ENCODE data around the gene IGSF6. TPM values are rescaled to one million over a fixed set of nuclear protein-coding genes. Genes with fewer than 3 reads are reported as not detected.

IGSF6 gene
- polyA plus RNA-seq, 3 donors, result 86.2 to 276 (median 159) TPM

- Histone ChIP-seq H3K36me3 (replicated peaks in 1 of 2; ENCODE audit: control insufficient read depth in 1 of 2, insufficient read depth in 2 of 2, low read length in 2 of 2) (no peaks in the 10 kb centered on the region), H3K4me2 (replicated peaks; ENCODE audit: extremely low read depth, low read length, poor library complexity, severe bottlenecking) (peak overlapping the region; percentile 84), H3K4me3 (replicated peaks in 1 of 3; ENCODE audit: low read depth in 2 of 3, low read length in 3 of 3) (peak overlapping the region; percentile 83 to 98 (median 88)), H3K9me3 (replicated peaks in 1 of 2; ENCODE audit: control insufficient read depth in 1 of 2, insufficient read depth in 1 of 2, low read length in 2 of 2) (no peaks in the 10 kb centered on the region), H3K9ac (ENCODE audit: insufficient read depth, low read length, poor library complexity, severe bottlenecking) (peak overlapping the region; percentile 91), H2AFZ (ENCODE audit: insufficient read depth, low read depth, low read length, poor library complexity, severe bottlenecking) (peak overlapping the region; percentile 91), H3K27ac (ENCODE audit: low read depth in 1 of 2, low read length in 2 of 2) (peak overlapping the region; percentile 96), H4K20me1 (ENCODE audit: insufficient read depth, low read length) (peaks cover 17% of the 10 kb centered on the region), H3K79me2 (ENCODE audit: insufficient read depth, low read length) (peaks cover 69% of the 10 kb centered on the region), H3K27me3 (ENCODE audit: control insufficient read depth in 2 of 2, insufficient read depth in 2 of 2, low read length in 2 of 2) (no peaks in the 10 kb centered on the region), H3K4me1 (ENCODE audit: control insufficient read depth in 1 of 2, insufficient read depth in 2 of 2, low read length in 2 of 2) (peaks cover 58 to 79% of the 10 kb centered on the region in 2 donors)
- WGBS (ENCODE audit: insufficient coverage), result 0% methylated on average over 8 of the region's 13 CpGs
- Mint-ChIP-seq H3K36me3 (peaks cover 0 to 4% of the 10 kb centered on the region in 2 donors), H3K4me1 (peaks cover 61% of the 10 kb centered on the region), H3K4me3 (peak overlapping the region; percentile 86 to 89), H3K9me3 (no peaks in the 10 kb centered on the region), H3K27ac (peak overlapping the region; percentile 91 to 98 (median 96)), H3K27me3 (ENCODE audit: low read depth in 3 of 3) (no peaks in the 10 kb centered on the region)
- DNase-seq, result peak in 1 of 3 donors; percentile 31
- TF ChIP-seq, protein P1, sequence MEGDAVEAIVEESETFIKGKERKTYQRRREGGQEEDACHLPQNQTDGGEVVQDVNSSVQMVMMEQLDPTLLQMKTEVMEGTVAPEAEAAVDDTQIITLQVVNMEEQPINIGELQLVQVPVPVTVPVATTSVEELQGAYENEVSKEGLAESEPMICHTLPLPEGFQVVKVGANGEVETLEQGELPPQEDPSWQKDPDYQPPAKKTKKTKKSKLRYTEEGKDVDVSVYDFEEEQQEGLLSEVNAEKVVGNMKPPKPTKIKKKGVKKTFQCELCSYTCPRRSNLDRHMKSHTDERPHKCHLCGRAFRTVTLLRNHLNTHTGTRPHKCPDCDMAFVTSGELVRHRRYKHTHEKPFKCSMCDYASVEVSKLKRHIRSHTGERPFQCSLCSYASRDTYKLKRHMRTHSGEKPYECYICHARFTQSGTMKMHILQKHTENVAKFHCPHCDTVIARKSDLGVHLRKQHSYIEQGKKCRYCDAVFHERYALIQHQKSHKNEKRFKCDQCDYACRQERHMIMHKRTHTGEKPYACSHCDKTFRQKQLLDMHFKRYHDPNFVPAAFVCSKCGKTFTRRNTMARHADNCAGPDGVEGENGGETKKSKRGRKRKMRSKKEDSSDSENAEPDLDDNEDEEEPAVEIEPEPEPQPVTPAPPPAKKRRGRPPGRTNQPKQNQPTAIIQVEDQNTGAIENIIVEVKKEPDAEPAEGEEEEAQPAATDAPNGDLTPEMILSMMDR (IDR thresholded peaks at IDR 0.05), result no peak
- intact Hi-C loops (cut with micrococcal nuclease), result loop anchor here in 1 of 2 donors (10.0 kb wide), 1 partner anchor 596 kb away; no protein-coding TSS in a partner anchor
Measured at GRCh38 chr16:21598701-21599121, 53.7 kb downstream of the IGSF6 start.

DNA sequence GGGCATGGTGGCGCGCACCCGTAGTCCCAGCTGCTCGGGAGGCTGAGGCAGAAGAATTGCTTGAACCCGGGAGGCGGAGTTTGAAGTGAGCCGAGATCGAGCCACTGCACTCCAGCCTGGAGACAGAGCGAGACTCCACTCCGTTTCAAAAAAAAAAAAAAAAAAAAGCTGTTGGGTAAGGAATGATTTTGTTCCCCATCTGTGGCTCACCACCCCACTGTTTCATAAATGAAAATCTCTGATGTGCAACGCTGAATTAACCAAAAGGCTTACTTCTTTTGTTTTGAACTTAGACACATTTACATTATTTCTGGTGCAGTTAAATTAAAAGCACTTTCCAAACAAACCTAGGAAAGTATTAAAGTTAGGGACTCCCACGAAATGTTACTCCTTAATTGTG, 54.2 kb downstream of the IGSF6 start:
- WGBS (ENCODE audit: insufficient coverage), result 0% methylated on average over 1 of the region's 12 CpGs
- H3K9me3 Mint-ChIP-seq, result no peaks in the 10 kb centered on the region
- Histone ChIP-seq H3K79me2 (ENCODE audit: insufficient read depth, low read length) (peaks cover 64% of the 10 kb centered on the region), H4K20me1 (ENCODE audit: insufficient read depth, low read length) (peaks cover 17% of the 10 kb centered on the region), H2AFZ (ENCODE audit: insufficient read depth, low read depth, low read length, poor library complexity, severe bottlenecking) (peak overlapping the region; percentile 91), H3K9ac (ENCODE audit: insufficient read depth, low read length, poor library complexity, severe bottlenecking) (peak overlapping the region; percentile 91), H3K36me3 (replicated peaks in 1 of 2; ENCODE audit: control insufficient read depth in 1 of 2, insufficient read depth in 2 of 2, low read length in 2 of 2) (no peaks in the 10 kb centered on the region), H3K4me1 (ENCODE audit: control insufficient read depth in 1 of 2, insufficient read depth in 2 of 2, low read length in 2 of 2) (peaks cover 58 to 79% of the 10 kb centered on the region in 2 donors), H3K9me3 (replicated peaks in 1 of 2; ENCODE audit: control insufficient read depth in 1 of 2, insufficient read depth in 1 of 2, low read length in 2 of 2) (no peaks in the 10 kb centered on the region), H3K27me3 (ENCODE audit: control insufficient read depth in 2 of 2, insufficient read depth in 2 of 2, low read length in 2 of 2) (no peaks in the 10 kb centered on the region), H3K4me3 (replicated peaks in 1 of 3; ENCODE audit: low read depth in 2 of 3, low read length in 3 of 3) (peak overlapping the region; percentile 83 to 98 (median 88)), H3K4me2 (replicated peaks; ENCODE audit: extremely low read depth, low read length, poor library complexity, severe bottlenecking) (peak overlapping the region; percentile 84), H3K27ac (ENCODE audit: low read depth in 1 of 2, low read length in 2 of 2) (peak overlapping the region; percentile 96)
- DNase-seq, result peak in 1 of 3 donors; percentile 31
- peak overlapping the region; percentile 86 to 89 for H3K4me3 Mint-ChIP-seq
- intact Hi-C loops (cut with micrococcal nuclease), result loop anchor here in 1 of 2 donors (10.0 kb wide), 1 partner anchor 597 kb away; no protein-coding TSS in a partner anchor
- TF ChIP-seq, protein P1 (IDR thresholded peaks at IDR 0.05), result no peak
- peaks cover 0 to 4% of the 10 kb centered on the region in 2 donors for H3K36me3 Mint-ChIP-seq
- peaks cover 61% of the 10 kb centered on the region for H3K4me1 Mint-ChIP-seq
- H3K27ac Mint-ChIP-seq, result peak overlapping the region; percentile 91 to 98 (median 96)
- H3K27me3 Mint-ChIP-seq (ENCODE audit: low read depth in 3 of 3), result no peaks in the 10 kb centered on the region

Data from CD14-positive monocyte (primary cell).